NCI-H1436 (cell line): ENCODE measurements around the gene SPDYE5.

Experiments used
- DNase-seq: peaks from one replicate; lab custom pipeline; 2025; lab: John Stamatoyannopoulos, UW

Gene SPDYE5

DNA sequence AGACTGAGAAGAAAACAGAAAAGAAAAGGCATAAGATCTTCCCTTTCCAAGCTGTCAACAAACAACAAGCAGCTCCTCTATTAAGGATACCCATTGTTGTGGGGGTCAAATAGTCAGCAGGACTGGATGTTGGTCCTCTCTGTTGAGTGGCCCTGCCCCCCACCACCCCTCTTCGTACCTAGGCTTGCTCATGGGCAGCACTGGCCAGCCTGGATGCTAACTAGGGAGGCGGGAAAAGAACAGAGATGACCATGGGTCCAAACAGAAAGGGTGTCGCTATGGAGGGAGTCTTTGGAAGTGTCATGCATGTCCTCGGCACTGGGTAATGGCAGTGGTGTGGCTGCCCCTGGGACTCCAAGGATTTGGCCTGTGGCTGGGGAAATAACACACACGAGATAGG lies 45.6 kb downstream of the SPDYE5 start:
- no peak for DNase-seq

DNA sequence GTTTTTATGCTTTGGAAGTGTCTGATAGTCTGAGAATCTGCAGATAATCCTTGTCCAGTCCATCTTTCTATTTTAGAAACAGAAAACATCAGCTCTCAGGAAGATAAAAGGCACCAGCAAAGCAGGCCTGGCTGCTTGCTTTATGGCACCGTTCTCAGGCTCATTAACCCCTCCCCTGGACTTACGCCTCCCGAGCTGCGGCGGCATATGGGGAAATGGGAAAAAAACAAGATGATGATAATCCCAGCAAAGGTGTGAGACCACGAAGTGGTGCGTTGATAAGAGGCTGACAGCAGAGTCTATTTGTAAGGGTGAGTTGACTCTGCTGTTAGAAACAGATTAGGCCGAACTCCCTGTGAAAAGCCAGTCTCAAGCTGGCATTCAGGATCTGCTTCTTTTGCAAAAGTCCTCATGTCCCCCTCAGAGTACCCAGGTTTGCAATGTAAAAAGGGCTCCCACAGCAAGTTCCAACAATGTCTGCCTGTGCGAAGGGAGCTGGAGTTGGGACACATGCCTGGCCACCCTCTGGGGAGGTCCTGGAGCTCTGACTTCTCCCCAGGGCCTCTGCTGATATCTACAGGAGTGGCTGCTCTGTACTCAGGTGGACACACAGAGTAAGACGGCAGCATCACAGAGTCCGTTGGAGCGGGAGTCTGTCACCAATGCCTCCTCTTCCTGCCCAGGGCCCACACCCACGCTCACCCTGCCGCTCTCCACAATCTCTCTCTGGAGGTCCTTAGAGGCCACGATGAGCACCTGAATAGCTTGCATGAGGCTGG lies 54.3 kb downstream of the SPDYE5 start:
- no peak for DNase-seq
